Thoracic aorta (tissue), 2 donors: Measurements from ENCODE around the gene ETNK2. TPM values are rescaled to one million over a fixed set of nuclear protein-coding genes. Genes with fewer than 3 reads are reported as not detected.

Experiments used
- ATAC-seq: fragments of 150-250 bp; one replicate; pipeline ENCODE4 v1.8.0; 2017; ENCODE audit warnings: low read depth; ENCODE audit not compliant: insufficient number of reproducible peaks, low FRiP score
- DNase-seq: peaks from one replicate; pipeline ENCODE4 v3.0.0-alpha.2; 2020; ENCODE audit warnings: low spot score
- H3K27ac ChIP-seq, 2 donors: fragments of 200-600 bp; sonication (generic); 1 replicate in 1 of 2; 2 replicates in 1 of 2; pipeline ENCODE4 v1.5.1; 2016; ENCODE audit warnings: mild to moderate bottlenecking in 2 of 2, moderate library complexity in 2 of 2
- H3K27me3 ChIP-seq: fragments of 200-600 bp; sonication (generic); replicated peaks from 2 replicates; pipeline ENCODE4 v1.6.0; 2016; ENCODE audit warnings: mild to moderate bottlenecking; ENCODE audit not compliant: insufficient read depth
- H3K36me3 ChIP-seq: fragments of 200-600 bp; sonication (generic); one replicate; pipeline ENCODE4 v1.5.1; 2016
- H3K4me1 ChIP-seq, 2 donors: fragments of 200-600 bp; sonication (generic); 1 replicate in 1 of 2; 2 replicates in 1 of 2; pipeline versions ENCODE4 v1.5.1 to v1.6.0; 2016; ENCODE audit warnings: low read depth in 2 of 2, mild to moderate bottlenecking in 1 of 2; ENCODE audit not compliant: control insufficient read depth in 1 of 2
- H3K4me3 ChIP-seq: fragments of 200-600 bp; sonication (generic); 2 replicates; pipeline ENCODE4 v1.5.1; 2016; ENCODE audit warnings: mild to moderate bottlenecking
- H3K9me3 ChIP-seq: fragments of 200-600 bp; sonication (generic); 2 replicates; pipeline ENCODE4 v1.5.1; 2016
- total RNA-seq, 2 donors: library from RNA; depleted of rRNA; stranded (reverse); fragments of >200 nt; gene quantifications; one replicate each; pipeline versions ENCODE4 v1.1.0 to v1.2.3, GENCODE V29; 2016
- TF ChIP-seq, protein P1 (sequence below): fragments of 200-600 bp; sonication (generic); IDR thresholded peaks from one replicate; pipeline ENCODE4 v1.5.1; 2019; ENCODE audit warnings: antibody characterized with exemption

The ETNK2 gene
- 10 to 100 TPM; 18.0 to 24.5 TPM for total RNA-seq

DNA sequence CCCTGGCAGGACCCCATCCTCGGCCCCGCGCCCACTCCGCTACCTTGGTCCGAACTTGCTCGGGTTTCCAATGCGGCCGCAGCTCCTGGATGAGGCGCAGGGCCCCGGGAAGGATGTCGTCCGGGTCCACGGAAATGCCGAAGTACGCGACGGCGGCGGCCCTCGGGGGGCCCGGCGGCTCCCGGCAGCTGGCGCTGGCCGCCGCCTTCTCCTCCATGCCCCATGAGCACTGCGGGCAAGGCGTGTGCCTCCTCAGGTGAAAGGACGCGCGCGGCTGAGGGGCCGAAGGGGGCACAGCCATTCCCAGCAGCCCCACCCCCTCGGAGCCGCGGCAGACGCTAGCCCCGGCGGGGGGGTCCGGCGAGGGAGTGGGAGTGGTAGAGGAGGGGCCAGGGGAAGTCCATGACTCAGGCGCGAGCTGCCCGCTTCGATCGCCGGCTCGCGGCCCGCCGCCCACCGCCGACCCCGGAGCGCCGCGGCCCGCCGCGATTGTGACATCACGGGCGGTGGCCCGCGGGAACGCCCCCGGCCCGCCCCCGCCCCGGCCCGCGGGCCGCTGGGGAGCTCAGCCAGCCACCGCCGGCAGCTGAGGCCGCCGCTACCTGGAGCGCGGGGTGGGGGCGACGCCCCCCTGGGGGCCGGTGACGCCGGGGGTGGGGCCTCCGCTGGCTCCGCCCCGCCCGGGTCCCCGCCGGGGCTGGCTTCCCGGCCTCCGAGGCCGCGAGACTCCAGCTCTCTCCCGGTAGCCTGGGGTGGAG lies at the start of gene ETNK2:
TSS of gene ETNK2 (minus strand) at position 493 of the 758 bp plus-strand sequence. CDS start at position 301, 192 bp downstream.
- Histone ChIP-seq H3K36me3 (peaks cover 1% of the 10 kb centered on the region), H3K4me1 (peaks cover 5 to 30% of the 10 kb centered on the region in 2 donors), H3K27ac (peak within 1 kb of the TSS; percentile 70 to 74), H3K4me3 (peak within 1 kb of the TSS; percentile 75), H3K9me3 (no peaks in the 10 kb centered on the region), H3K27me3 (no peaks in the 10 kb centered on the region)
- DNase-seq (no peak), ATAC-seq (peak; percentile 59)
- TF ChIP-seq, protein P1, sequence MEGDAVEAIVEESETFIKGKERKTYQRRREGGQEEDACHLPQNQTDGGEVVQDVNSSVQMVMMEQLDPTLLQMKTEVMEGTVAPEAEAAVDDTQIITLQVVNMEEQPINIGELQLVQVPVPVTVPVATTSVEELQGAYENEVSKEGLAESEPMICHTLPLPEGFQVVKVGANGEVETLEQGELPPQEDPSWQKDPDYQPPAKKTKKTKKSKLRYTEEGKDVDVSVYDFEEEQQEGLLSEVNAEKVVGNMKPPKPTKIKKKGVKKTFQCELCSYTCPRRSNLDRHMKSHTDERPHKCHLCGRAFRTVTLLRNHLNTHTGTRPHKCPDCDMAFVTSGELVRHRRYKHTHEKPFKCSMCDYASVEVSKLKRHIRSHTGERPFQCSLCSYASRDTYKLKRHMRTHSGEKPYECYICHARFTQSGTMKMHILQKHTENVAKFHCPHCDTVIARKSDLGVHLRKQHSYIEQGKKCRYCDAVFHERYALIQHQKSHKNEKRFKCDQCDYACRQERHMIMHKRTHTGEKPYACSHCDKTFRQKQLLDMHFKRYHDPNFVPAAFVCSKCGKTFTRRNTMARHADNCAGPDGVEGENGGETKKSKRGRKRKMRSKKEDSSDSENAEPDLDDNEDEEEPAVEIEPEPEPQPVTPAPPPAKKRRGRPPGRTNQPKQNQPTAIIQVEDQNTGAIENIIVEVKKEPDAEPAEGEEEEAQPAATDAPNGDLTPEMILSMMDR = no peak

DNA sequence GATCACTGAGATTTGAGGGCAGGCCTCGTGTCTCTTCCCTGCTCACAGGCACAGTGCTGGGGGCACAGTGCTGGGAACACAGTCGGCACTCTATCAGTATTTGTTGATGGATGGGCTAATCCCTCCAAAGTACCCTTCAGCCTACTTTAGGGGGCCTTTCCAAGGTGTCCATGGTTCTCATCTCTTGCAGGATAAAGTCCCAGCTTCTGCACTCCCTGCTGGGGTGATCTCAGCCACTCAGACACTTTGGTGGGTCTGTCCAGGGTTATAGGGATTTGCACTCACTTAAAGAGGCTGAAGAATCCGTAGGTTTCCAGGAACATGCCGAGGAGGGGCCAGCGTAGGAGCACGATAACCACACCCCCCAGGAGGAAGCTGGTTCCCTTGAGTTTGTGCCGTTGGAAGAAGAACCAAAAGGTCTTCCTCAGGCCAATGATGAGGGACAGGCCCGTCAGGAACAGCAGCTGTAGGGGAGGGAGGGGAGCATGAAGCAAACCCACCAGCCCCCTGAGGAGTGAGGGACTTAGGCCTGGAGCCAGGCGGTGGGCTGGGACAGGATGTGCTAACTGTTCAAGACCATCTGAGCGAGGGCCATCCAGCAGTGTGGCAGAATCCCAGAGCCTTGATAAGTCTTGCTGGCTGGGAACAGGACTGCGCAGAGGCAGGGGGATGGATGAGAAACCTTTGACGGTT lies 49.6 kb upstream of the ETNK2 start:
- no peaks in the 10 kb centered on the region for H3K36me3 ChIP-seq
- H3K4me3 ChIP-seq = no peak overlapping the region
- no peaks in the 10 kb centered on the region for H3K4me1 ChIP-seq
- peaks cover 1% of the 10 kb centered on the region for H3K27me3 ChIP-seq
- DNase-seq = no peak
- H3K27ac ChIP-seq = no peak overlapping the region
- TF ChIP-seq, protein P1 = no peak
- no peaks in the 10 kb centered on the region for H3K9me3 ChIP-seq
- ATAC-seq = no peak

DNA sequence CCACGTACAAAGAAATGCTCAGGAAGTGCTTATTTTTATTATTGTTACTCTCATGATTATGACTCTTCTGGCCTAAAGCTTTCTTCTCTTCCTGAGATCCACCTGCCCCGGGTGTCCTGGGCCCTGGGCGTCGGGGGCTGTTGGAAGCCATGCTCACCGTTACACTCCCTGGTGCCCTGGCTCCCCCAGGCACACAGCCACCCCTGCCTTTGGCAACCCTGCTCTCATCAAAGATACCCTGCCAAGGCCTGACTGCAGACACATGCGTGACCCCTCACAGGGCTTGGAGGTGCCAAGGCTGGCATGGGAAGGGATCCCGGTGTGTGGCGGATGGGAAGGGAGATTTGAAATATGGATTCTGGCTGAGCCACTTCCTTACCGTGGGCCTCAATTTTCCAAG lies 47.7 kb upstream of the ETNK2 start:
- Histone ChIP-seq H3K4me3 (no peak overlapping the region), H3K36me3 (no peaks in the 10 kb centered on the region), H3K27me3 (no peaks in the 10 kb centered on the region), H3K9me3 (no peaks in the 10 kb centered on the region), H3K27ac (no peak overlapping the region), H3K4me1 (no peaks in the 10 kb centered on the region)
- TF ChIP-seq, protein P1 = no peak
- DNase-seq = no peak
- ATAC-seq = no peak

GRCh38 chr1:204198348-204199340 lies 46.8 kb upstream of the ETNK2 start:
- DNase-seq = no peak
- no peak for ATAC-seq
- H3K27ac ChIP-seq = no peak overlapping the region
- H3K36me3 ChIP-seq = no peaks in the 10 kb centered on the region
- TF ChIP-seq, protein P1 = no peak
- H3K4me1 ChIP-seq = no peaks in the 10 kb centered on the region
- H3K4me3 ChIP-seq = no peak overlapping the region
- H3K9me3 ChIP-seq = no peaks in the 10 kb centered on the region
- no peaks in the 10 kb centered on the region for H3K27me3 ChIP-seq
